ENCODE measurements around the gene BEX3.
"Not testable (repeated sequence)": the region's sequence is repeated elsewhere in the genome, so short reads cannot be mapped to it uniquely, and the experiment has no call there.

BEX3 gene

DNA sequence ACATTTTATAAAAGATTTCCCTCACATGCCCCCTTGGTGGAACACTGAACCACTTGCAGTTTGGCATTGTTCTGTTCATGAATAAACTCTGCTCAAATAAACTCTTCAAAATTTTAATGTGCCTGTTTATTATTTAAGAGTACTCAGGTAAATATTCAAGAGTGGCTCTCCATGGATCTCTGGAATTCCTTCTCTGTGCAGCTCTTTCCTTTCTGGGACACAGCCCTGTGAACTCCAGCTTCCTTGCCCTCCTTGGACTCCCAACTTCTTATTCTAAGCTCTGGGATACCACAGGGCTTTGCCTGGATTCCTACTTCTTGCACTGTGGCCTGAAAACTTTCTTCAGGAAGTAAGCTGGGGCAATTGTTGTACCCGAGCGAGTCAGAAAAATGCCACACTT lies 8.3 kb downstream of the BEX3 start:
- Histone ChIP-seq H3K4me3 (ENCODE audit: low read depth, low read length) (no peak overlapping the region), H3K9me3 (no peaks in the 10 kb centered on the region), H3K27me3 (no peaks in the 10 kb centered on the region), H3K36me3 (no peaks in the 10 kb centered on the region), H3K4me1 (no peaks in the 10 kb centered on the region)
- no peak for DNase-seq
- TF ChIP-seq, protein P1, sequence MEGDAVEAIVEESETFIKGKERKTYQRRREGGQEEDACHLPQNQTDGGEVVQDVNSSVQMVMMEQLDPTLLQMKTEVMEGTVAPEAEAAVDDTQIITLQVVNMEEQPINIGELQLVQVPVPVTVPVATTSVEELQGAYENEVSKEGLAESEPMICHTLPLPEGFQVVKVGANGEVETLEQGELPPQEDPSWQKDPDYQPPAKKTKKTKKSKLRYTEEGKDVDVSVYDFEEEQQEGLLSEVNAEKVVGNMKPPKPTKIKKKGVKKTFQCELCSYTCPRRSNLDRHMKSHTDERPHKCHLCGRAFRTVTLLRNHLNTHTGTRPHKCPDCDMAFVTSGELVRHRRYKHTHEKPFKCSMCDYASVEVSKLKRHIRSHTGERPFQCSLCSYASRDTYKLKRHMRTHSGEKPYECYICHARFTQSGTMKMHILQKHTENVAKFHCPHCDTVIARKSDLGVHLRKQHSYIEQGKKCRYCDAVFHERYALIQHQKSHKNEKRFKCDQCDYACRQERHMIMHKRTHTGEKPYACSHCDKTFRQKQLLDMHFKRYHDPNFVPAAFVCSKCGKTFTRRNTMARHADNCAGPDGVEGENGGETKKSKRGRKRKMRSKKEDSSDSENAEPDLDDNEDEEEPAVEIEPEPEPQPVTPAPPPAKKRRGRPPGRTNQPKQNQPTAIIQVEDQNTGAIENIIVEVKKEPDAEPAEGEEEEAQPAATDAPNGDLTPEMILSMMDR (IDR thresholded peaks at IDR 0.05; ENCODE audit: low read depth, low read length) = no peak

DNA sequence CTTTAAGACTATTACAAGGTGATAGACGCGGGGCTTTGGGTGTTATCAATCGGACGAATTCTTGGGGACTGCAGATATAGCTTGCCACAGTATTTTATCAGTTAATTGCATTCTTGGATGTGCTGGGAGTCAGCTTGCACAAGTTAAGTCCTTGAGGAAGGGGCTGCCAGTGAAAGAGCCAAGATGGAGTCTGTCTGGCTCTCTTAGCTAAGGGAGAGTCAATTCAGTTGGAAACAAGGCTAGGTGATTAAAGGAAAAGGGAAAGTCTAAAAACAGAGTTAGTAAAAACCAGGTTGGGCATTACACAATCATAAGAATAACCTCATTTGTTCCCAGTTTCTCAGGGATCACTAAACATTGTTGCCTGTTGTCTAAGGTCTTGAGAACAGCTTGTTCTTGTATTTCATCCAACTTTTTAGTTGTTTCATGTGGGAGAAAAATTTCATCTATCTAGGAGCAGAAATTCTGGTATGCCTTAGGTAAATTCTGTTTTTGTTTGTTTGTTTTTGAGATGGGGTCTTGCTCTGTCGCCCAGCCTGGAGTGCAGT lies 9.0 kb downstream of the BEX3 start:
- not testable (repeated sequence) for H3K4me3 ChIP-seq (ENCODE audit: low read depth, low read length); H3K9me3 ChIP-seq; H3K4me1 ChIP-seq; DNase-seq; H3K36me3 ChIP-seq; H3K27me3 ChIP-seq

GRCh38 chrX:103386332-103386731 lies 10.0 kb downstream of the BEX3 start:
- no peak for DNase-seq
- H3K4me1 ChIP-seq = no peaks in the 10 kb centered on the region
- no peaks in the 10 kb centered on the region for H3K27me3 ChIP-seq
- H3K36me3 ChIP-seq = no peaks in the 10 kb centered on the region
- H3K9me3 ChIP-seq = no peaks in the 10 kb centered on the region
- TF ChIP-seq, protein P1 (IDR thresholded peaks at IDR 0.05; ENCODE audit: low read depth, low read length) = no peak
- no peak overlapping the region for H3K4me3 ChIP-seq (ENCODE audit: low read depth, low read length)

DNA sequence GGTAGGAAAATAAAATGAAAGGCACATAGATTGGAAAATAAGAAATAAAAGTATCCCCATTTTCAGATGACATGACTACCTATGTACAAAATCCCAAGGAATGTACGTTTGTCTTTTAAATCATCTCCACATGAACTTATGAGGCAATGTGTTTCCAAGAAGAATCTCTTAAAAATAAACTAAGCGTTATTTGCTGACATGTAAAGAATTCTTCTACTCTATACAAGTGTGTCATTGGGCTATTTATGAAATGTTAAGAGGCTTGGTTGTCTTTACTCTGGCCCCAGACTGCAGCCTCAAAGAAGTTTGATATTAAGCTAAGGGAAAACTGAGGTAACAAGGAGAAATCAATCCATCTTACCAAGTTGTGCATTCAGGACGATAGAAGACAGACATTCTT lies 17.1 kb downstream of the BEX3 start:
- Histone ChIP-seq H3K27me3 (no peaks in the 10 kb centered on the region), H3K9me3 (no peaks in the 10 kb centered on the region), H3K36me3 (no peaks in the 10 kb centered on the region), H3K4me1 (no peaks in the 10 kb centered on the region), H3K4me3 (ENCODE audit: low read depth, low read length) (no peak overlapping the region)
- DNase-seq = no peak
- TF ChIP-seq, protein P1 (IDR thresholded peaks at IDR 0.05; ENCODE audit: low read depth, low read length) = no peak

GRCh38 chrX:103396186-103396585 lies 19.8 kb downstream of the BEX3 start:
- TF ChIP-seq, protein P1 (IDR thresholded peaks at IDR 0.05; ENCODE audit: low read depth, low read length) = no peak
- no peaks in the 10 kb centered on the region for H3K27me3 ChIP-seq
- no peaks in the 10 kb centered on the region for H3K9me3 ChIP-seq
- H3K36me3 ChIP-seq = no peaks in the 10 kb centered on the region
- DNase-seq = no peak
- no peaks in the 10 kb centered on the region for H3K4me1 ChIP-seq
- no peak overlapping the region for H3K4me3 ChIP-seq (ENCODE audit: low read depth, low read length)

DNA sequence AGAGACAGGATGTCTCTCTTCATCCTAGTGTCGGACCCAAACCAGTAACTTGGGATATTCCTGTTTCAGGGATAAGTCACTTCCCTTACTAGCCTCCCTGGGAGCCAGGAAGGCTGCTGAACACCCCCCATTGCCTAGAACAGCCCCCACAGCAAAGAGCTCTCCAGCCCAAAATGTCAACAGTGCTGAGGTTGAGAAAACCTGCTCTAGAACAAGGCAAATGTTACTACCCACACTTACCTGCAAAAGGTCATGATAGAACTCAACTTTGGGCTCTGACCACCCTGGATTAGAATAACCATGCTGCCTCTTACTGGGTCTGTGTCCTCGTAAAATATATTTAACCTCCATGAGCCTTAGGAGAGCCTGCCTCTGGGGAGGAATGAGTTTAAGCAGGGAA lies 20.3 kb downstream of the BEX3 start:
- H3K9me3 ChIP-seq = no peaks in the 10 kb centered on the region
- TF ChIP-seq, protein P1 (IDR thresholded peaks at IDR 0.05; ENCODE audit: low read depth, low read length) = no peak
- H3K4me1 ChIP-seq = no peaks in the 10 kb centered on the region
- no peaks in the 10 kb centered on the region for H3K27me3 ChIP-seq
- no peaks in the 10 kb centered on the region for H3K36me3 ChIP-seq
- DNase-seq = no peak
- no peak overlapping the region for H3K4me3 ChIP-seq (ENCODE audit: low read depth, low read length)

GRCh38 chrX:103397707-103398106 lies 21.4 kb downstream of the BEX3 start:
- Histone ChIP-seq H3K4me3 (ENCODE audit: low read depth, low read length) (no peak overlapping the region), H3K4me1 (no peaks in the 10 kb centered on the region), H3K36me3 (no peaks in the 10 kb centered on the region), H3K27me3 (no peaks in the 10 kb centered on the region), H3K9me3 (no peaks in the 10 kb centered on the region)
- TF ChIP-seq, protein P1 (IDR thresholded peaks at IDR 0.05; ENCODE audit: low read depth, low read length) = no peak
- DNase-seq = no peak
